SU-DHL-6 (cell line): ENCODE measurements around the gene ANTXR2.

Experiments used
- H2AFZ ChIP-seq: fragments of 200-600 bp; sonication (generic); 2 replicates; pipeline ENCODE4 v1.6.1; 2014; ENCODE audit warnings: low read depth, mild to moderate bottlenecking, moderate library complexity, mixed read lengths, antibody characterized with exemption, low read length; ENCODE audit not compliant: severe bottlenecking
- H3F3A ChIP-seq: fragments of 200-600 bp; shearing (Covaris generic); 2 replicates; pipeline ENCODE4 v1.6.0; 2016; ENCODE audit warnings: antibody characterized with exemption, mild to moderate bottlenecking; ENCODE audit not compliant: insufficient read depth
- H3K27ac ChIP-seq: fragments of 200-600 bp; sonication (generic); 2 replicates; pipeline ENCODE4 v1.5.1; 2016; ENCODE audit warnings: low read depth, mild to moderate bottlenecking, low read length, moderate library complexity, mixed read lengths
- H3K27me3 ChIP-seq: fragments of 200-600 bp; sonication (generic), shearing (Covaris generic); 2 replicates; pipeline ENCODE4 v1.6.0; 2014; ENCODE audit warnings: mild to moderate bottlenecking, low read length
- H3K36me3 ChIP-seq: fragments of 200-600 bp; sonication (generic); 2 replicates; pipeline ENCODE4 v1.6.1; 2014; ENCODE audit warnings: mild to moderate bottlenecking, low read length, mixed read lengths
- H3K4me2 ChIP-seq: fragments of 300-600, 200-600 bp; shearing (Covaris generic), sonication (generic); 2 replicates; pipeline ENCODE4 v1.6.0; 2014; ENCODE audit warnings: low read length, low read depth, mild to moderate bottlenecking; ENCODE audit not compliant: poor library complexity, severe bottlenecking
- H3K4me3 ChIP-seq: fragments of 200-600 bp; sonication (generic); 2 replicates; pipeline ENCODE4 v1.5.1; 2014; ENCODE audit warnings: antibody characterized with exemption, low read length, mild to moderate bottlenecking, mixed read lengths; ENCODE audit not compliant: insufficient read depth, poor library complexity, severe bottlenecking
- H3K79me2 ChIP-seq: fragments of 200-600 bp; sonication (generic); 2 replicates; pipeline ENCODE4 v1.6.1; 2014; ENCODE audit warnings: mild to moderate bottlenecking, low read length, moderate library complexity; ENCODE audit not compliant: insufficient read depth
- H3K9ac ChIP-seq: fragments of 200-600 bp; sonication (generic); 2 replicates; pipeline ENCODE4 v1.7.0; 2014; ENCODE audit warnings: mild to moderate bottlenecking, low read length
- H3K9me2 ChIP-seq: fragments of 200-600 bp; sonication (generic); replicated peaks from 2 replicates; pipeline ENCODE4 v1.6.1; 2014; ENCODE audit warnings: low read length; ENCODE audit not compliant: insufficient read depth
- H3K9me3 ChIP-seq: fragments of 200-600 bp; sonication (generic); 2 replicates; pipeline ENCODE4 v1.6.1; 2014; ENCODE audit warnings: low read length, mixed read lengths; ENCODE audit not compliant: insufficient read depth
- H4K20me1 ChIP-seq: fragments of 200-600 bp; sonication (generic); 2 replicates; pipeline ENCODE4 v1.6.1; 2014; ENCODE audit warnings: low read depth, mild to moderate bottlenecking, antibody characterized with exemption, low read length, moderate library complexity, mixed read lengths
- EZH2phosphoT487 ChIP-seq: fragments of 200-600 bp; sonication (generic), shearing (Covaris generic); conservative IDR thresholded peaks from 2 replicates; pipeline ENCODE4 v1.6.1; 2018; ENCODE audit warnings: mild to moderate bottlenecking, antibody characterized with exemption, low read length, moderate library complexity, mixed read lengths
- TF ChIP-seq, protein P1 (sequence below): fragments of 200-600 bp; sonication (generic); IDR thresholded peaks from one replicate; pipeline ENCODE4 v1.5.1; 2017; ENCODE audit warnings: antibody characterized with exemption, mild to moderate bottlenecking, low read length, moderate library complexity; ENCODE audit not compliant: insufficient read depth, poor library complexity, severe bottlenecking

The ANTXR2 gene

DNA sequence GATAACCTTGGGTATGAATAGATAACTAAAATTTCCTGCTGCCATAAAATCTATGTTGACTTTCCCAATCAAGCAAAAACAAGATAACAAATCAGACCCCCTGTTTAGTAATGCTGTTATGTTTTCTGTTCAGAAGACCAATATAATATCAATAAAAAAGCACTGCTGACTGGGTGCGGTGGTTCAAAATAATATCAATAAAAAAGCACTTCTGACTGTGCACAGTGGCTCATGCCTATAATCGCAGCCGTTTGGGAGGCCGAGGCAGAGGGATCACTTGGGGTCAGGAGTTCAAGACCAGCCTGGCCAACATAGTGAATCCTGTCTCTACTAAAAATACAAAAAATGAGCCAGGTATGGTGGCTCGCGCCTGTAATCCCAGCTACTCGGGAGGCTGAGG lies 36.7 kb downstream of the ANTXR2 start:
- Histone ChIP-seq H3K36me3 (no peaks in the 10 kb centered on the region), H3K27ac (no peak overlapping the region), H3K79me2 (no peaks in the 10 kb centered on the region), H3K9me2 (no peaks in the 10 kb centered on the region), H3K4me3 (no peak overlapping the region), H4K20me1 (no peaks in the 10 kb centered on the region), H3K9me3 (no peaks in the 10 kb centered on the region), H2AFZ (no peak overlapping the region), H3K4me2 (no peak overlapping the region), H3K9ac (no peak overlapping the region), H3F3A (no peaks in the 10 kb centered on the region), H3K27me3 (no peaks in the 10 kb centered on the region)
- TF ChIP-seq, protein P1, sequence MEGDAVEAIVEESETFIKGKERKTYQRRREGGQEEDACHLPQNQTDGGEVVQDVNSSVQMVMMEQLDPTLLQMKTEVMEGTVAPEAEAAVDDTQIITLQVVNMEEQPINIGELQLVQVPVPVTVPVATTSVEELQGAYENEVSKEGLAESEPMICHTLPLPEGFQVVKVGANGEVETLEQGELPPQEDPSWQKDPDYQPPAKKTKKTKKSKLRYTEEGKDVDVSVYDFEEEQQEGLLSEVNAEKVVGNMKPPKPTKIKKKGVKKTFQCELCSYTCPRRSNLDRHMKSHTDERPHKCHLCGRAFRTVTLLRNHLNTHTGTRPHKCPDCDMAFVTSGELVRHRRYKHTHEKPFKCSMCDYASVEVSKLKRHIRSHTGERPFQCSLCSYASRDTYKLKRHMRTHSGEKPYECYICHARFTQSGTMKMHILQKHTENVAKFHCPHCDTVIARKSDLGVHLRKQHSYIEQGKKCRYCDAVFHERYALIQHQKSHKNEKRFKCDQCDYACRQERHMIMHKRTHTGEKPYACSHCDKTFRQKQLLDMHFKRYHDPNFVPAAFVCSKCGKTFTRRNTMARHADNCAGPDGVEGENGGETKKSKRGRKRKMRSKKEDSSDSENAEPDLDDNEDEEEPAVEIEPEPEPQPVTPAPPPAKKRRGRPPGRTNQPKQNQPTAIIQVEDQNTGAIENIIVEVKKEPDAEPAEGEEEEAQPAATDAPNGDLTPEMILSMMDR = no peak
- TF ChIP-seq EZH2phosphoT487 = no peak

GRCh38 chr4:80035336-80035735 lies 37.7 kb downstream of the ANTXR2 start:
- H3K9me2 ChIP-seq = no peaks in the 10 kb centered on the region
- H3K4me2 ChIP-seq = no peak overlapping the region
- no peak overlapping the region for H3K4me3 ChIP-seq
- no peaks in the 10 kb centered on the region for H3K79me2 ChIP-seq
- H3F3A ChIP-seq = no peaks in the 10 kb centered on the region
- no peaks in the 10 kb centered on the region for H4K20me1 ChIP-seq
- no peak overlapping the region for H2AFZ ChIP-seq
- no peaks in the 10 kb centered on the region for H3K9me3 ChIP-seq
- no peaks in the 10 kb centered on the region for H3K36me3 ChIP-seq
- no peak overlapping the region for H3K27ac ChIP-seq
- TF ChIP-seq, protein P1 = no peak
- TF ChIP-seq EZH2phosphoT487 = no peak
- no peaks in the 10 kb centered on the region for H3K27me3 ChIP-seq
- H3K9ac ChIP-seq = no peak overlapping the region

DNA sequence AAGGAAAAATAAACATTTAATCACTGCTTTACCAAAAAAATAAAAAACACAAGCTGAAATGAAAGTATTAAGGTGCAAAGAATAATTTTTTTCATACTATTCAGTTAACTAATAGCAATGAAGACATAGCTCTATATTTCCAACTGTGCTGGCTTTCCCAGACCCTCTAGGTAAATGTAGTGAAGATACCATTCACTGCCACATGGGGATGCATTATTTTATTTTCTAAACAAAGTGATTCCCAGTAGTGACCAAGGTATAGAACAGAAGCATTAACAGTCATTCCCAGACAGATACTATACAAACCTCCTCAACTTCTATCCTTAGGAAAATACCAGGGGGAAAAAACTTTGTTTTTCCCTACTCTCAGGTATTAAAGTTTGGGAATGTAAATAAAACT lies 39.4 kb downstream of the ANTXR2 start:
- no peaks in the 10 kb centered on the region for H3K9me3 ChIP-seq
- no peak overlapping the region for H3K4me2 ChIP-seq
- H3K27ac ChIP-seq = no peak overlapping the region
- H4K20me1 ChIP-seq = no peaks in the 10 kb centered on the region
- no peaks in the 10 kb centered on the region for H3F3A ChIP-seq
- no peak overlapping the region for H2AFZ ChIP-seq
- no peaks in the 10 kb centered on the region for H3K9me2 ChIP-seq
- no peaks in the 10 kb centered on the region for H3K36me3 ChIP-seq
- no peak overlapping the region for H3K4me3 ChIP-seq
- H3K27me3 ChIP-seq = no peaks in the 10 kb centered on the region
- no peaks in the 10 kb centered on the region for H3K79me2 ChIP-seq
- no peak overlapping the region for H3K9ac ChIP-seq
- TF ChIP-seq EZH2phosphoT487 = no peak
- TF ChIP-seq, protein P1 = no peak

- H3K9me3 ChIP-seq = no peaks in the 10 kb centered on the region
- no peak overlapping the region for H3K9ac ChIP-seq
- no peak overlapping the region for H3K4me3 ChIP-seq
- H3K27me3 ChIP-seq = no peaks in the 10 kb centered on the region
- H3K9me2 ChIP-seq = no peaks in the 10 kb centered on the region
- H3K79me2 ChIP-seq = no peaks in the 10 kb centered on the region
- no peak overlapping the region for H3K4me2 ChIP-seq
- no peak overlapping the region for H3K27ac ChIP-seq
- no peak overlapping the region for H2AFZ ChIP-seq
- H3K36me3 ChIP-seq = no peaks in the 10 kb centered on the region
- TF ChIP-seq EZH2phosphoT487 = no peak
- TF ChIP-seq, protein P1 = no peak
- H3F3A ChIP-seq = no peaks in the 10 kb centered on the region
- H4K20me1 ChIP-seq = no peaks in the 10 kb centered on the region
These were observed 43.7 kb downstream of the ANTXR2 start for GRCh38 chr4:80029364-80029763.
